Fibroblast of skin of back (primary cell): ENCODE data around the gene RASL11B.

Source experiments
- DNase-seq: peaks from one replicate; pipeline ENCODE4 v3.0.0-alpha.2; 2013

RASL11B gene

DNA sequence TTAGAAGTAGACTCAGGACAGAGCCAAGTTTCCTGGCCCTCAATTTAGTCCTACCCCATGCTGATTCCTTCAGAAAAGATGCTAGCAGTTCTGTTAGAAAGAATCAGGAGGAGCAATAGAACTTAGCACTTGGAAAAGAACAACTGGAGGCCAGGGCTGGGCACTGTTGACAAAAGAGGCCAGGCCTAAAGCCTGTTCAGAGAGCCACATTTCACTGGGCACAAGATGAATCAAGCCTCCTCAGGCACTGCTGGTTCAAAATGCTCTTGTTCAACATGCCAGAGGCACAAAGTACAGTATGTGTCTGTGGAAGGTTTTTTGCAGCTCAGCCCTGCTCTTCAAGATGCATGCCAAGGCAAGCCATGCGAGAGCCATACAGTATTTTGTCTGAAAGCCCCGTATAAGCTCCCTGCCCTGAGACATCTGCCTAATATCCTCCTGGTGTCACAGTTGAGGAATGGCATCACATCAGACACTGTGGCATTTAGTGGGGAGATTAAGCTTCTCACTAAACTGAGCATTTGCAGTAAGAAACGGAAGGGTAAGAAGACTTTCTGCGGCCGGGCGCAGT lies 53.7 kb downstream of the RASL11B start:
- no peak for DNase-seq
